ENCODE data around the gene GTPBP3. TPM values are rescaled to one million over a fixed set of nuclear protein-coding genes. Genes with fewer than 3 reads are reported as not detected.
A peak's percentile ranks its signal among the peaks of the same experiment; 100 is the strongest.

The GTPBP3 gene
- total and polyA plus RNA-seq, 2 of the 13 experiments (the other 11 are each of a cell fraction or from before 2014, with no cell fraction given): 17.5 to 30.0 TPM

DNA sequence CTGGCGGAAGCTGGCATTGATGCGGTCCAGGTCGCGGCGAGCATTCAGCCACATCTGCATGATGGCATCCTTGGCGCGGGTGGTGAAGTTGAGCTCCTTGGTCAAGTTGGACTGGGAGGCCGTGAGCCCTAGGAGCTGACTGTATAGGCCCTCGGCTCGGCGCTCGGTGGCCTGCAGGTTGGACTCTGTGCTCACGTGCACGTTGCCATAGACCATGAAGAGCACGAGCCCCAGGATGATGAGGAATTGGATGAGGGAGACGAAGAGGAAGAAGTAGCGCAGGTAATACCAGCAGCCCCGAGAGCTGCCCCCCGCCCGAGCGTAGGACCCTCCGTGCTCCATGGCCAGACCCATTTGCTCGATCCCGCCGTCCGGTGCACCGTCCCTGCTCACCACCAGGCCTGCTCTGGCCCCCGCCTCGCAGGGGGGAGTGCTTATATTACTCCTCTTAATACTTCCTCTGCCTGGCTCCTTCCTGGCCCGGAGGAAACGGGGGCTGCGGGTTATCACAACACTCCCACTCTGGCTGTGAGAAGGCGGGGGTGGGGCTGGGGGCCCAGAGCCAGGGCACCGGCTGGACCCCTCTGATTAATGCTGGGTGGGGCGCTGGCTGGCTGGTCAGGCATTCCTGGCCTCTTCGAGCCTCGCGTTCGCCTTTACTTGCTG, 39.7 kb downstream of the GTPBP3 start, which contains the start of gene PLVAP:
Gene PLVAP, minus strand, starts transcription at position 408 of the 666 bp plus-strand sequence. Its CDS starts 54 bp downstream, at position 354.
- CTCF ChIA-PET (ENCODE audit: low intra/inter-chr PET ratio, low total read pairs): no interaction called here
- no peaks in the 10 kb centered on the region for H4K20me1 ChIP-seq (ENCODE audit: insufficient read depth, low read length)
- intact Hi-C loops (cut with micrococcal nuclease; ENCODE audit: unreplicated experiment) (no loop called here), in situ Hi-C loops (cut with HindIII; ENCODE audit: extremely low pct_ligation_motif_present, low pct_unique_long_range_greater_than_20kb) (no loop called here)
- FAIRE-seq (no peak), DNase-seq (ENCODE audit: low spot score) (no peak), ATAC-seq (peak; percentile 46)
- H3K79me2 ChIP-seq (ENCODE audit: insufficient read depth, low read length): no peaks in the 10 kb centered on the region
- no peaks in the 10 kb centered on the region for H3K36me3 ChIP-seq (replicated peaks in 1 of 2; ENCODE audit: control insufficient read depth in 1 of 2, insufficient read depth in 2 of 2, low read length in 2 of 2)
- no peak within 1 kb of the TSS for H3K9ac ChIP-seq (ENCODE audit: insufficient read depth, low read depth, low read length)
- POLR2A ChIA-PET: no interaction called here
- no peaks in the 10 kb centered on the region for H3K9me3 ChIP-seq (ENCODE audit: low read length)
- H2AFZ ChIP-seq (ENCODE audit: low read length): peak within 1 kb of the TSS; percentile 11
- peaks cover 0 to 8% of the 10 kb centered on the region in 2 experiments; a peak in 3 of 5 replicates for H3K27me3 ChIP-seq (ENCODE audit: control insufficient read depth in 1 of 2, insufficient read depth in 2 of 2, low read length in 2 of 2)
- H3K4me3 ChIP-seq (replicated peaks in 1 of 3; ENCODE audit: insufficient read depth in 1 of 3, low read depth in 2 of 3, low read length in 3 of 3): no peak within 1 kb of the TSS
- BruUV-seq (replicated peaks): no TSS peak
- TF ChIP-seq ZNF343 (CRISPR knock-in tag; IDR thresholded peaks at IDR 0.05) (no peak), RXRA (CRISPR knock-in tag; IDR thresholded peaks at IDR 0.05) (no peak), ARHGAP35 (CRISPR knock-in tag; IDR thresholded peaks at IDR 0.05; ENCODE audit: borderline replicate concordance) (no peak), HNF4A (CRISPR knock-in tag; IDR thresholded peaks at IDR 0.05) (0 out of 2 replicates have a peak, but pooled peaks have one; percentile 5), ZNF317 (CRISPR knock-in tag; IDR thresholded peaks at IDR 0.05) (no peak), ZNF180 (CRISPR knock-in tag; IDR thresholded peaks at IDR 0.05; ENCODE audit: borderline replicate concordance, low read depth) (no peak), MATR3 (CRISPR knock-in tag; IDR thresholded peaks at IDR 0.05) (no peak), ZNF776 (CRISPR knock-in tag; IDR thresholded peaks at IDR 0.05) (no peak), HDAC6 (IDR thresholded peaks at IDR 0.05; ENCODE audit: low read depth, low read length) (no peak), BHLHE40 (IDR thresholded peaks at IDR 0.05; ENCODE audit: low read length) (peak; percentile 87)
- TF ChIP-seq, protein P1, sequence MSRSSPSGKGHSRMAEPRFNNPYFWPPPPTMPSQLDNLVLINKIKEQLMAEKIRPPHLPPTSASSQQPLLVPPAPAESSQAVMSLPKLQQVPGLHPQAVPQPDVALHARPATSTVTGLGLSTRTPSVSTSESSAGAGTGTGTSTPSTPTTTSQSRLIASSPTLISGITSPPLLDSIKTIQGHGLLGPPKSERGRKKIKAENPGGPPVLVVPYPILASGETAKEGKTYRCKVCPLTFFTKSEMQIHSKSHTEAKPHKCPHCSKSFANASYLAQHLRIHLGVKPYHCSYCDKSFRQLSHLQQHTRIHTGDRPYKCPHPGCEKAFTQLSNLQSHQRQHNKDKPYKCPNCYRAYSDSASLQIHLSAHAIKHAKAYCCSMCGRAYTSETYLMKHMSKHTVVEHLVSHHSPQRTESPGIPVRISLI (CRISPR knock-in tag; IDR thresholded peaks at IDR 0.05; ENCODE audit: borderline replicate concordance): no peak
- TF ChIP-seq, protein P2, sequence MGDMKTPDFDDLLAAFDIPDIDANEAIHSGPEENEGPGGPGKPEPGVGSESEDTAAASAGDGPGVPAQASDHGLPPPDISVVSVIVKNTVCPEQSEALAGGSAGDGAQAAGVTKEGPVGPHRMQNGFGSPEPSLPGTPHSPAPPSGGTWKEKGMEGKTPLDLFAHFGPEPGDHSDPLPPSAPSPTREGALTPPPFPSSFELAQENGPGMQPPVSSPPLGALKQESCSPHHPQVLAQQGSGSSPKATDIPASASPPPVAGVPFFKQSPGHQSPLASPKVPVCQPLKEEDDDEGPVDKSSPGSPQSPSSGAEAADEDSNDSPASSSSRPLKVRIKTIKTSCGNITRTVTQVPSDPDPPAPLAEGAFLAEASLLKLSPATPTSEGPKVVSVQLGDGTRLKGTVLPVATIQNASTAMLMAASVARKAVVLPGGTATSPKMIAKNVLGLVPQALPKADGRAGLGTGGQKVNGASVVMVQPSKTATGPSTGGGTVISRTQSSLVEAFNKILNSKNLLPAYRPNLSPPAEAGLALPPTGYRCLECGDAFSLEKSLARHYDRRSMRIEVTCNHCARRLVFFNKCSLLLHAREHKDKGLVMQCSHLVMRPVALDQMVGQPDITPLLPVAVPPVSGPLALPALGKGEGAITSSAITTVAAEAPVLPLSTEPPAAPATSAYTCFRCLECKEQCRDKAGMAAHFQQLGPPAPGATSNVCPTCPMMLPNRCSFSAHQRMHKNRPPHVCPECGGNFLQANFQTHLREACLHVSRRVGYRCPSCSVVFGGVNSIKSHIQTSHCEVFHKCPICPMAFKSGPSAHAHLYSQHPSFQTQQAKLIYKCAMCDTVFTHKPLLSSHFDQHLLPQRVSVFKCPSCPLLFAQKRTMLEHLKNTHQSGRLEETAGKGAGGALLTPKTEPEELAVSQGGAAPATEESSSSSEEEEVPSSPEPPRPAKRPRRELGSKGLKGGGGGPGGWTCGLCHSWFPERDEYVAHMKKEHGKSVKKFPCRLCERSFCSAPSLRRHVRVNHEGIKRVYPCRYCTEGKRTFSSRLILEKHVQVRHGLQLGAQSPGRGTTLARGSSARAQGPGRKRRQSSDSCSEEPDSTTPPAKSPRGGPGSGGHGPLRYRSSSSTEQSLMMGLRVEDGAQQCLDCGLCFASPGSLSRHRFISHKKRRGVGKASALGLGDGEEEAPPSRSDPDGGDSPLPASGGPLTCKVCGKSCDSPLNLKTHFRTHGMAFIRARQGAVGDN (CRISPR knock-in tag; IDR thresholded peaks at IDR 0.05): peak; percentile 32; the same call in 1 of the 2 replicates
- no peak within 1 kb of the TSS for H3K27ac ChIP-seq (ENCODE audit: extremely low read length, insufficient read depth, low read length)
- no peak within 1 kb of the TSS for H3K4me2 ChIP-seq (ENCODE audit: low read depth, low read length)
- H3K4me1 ChIP-seq (ENCODE audit: insufficient read depth, low read length): peaks cover 12% of the 10 kb centered on the region
- WGBS (ENCODE audit: low lambda C conversion rate): 26% methylated on average over 23 of the region's 39 CpGs
